GM19023 (cell line): ENCODE measurements around the gene SLC26A9.
"Not testable (repeated sequence)": the region's sequence is repeated elsewhere in the genome, so short reads cannot be mapped to it uniquely, and the experiment has no call there.

Experiments used
- ATAC-seq: cut with Tn5 transposase; IDR thresholded peaks from one replicate; pipeline ENCODE4 v1.9.1; 2021; ENCODE audit warnings: mild to moderate bottlenecking, moderate library complexity; ENCODE audit not compliant: unreplicated experiment

The SLC26A9 gene

DNA sequence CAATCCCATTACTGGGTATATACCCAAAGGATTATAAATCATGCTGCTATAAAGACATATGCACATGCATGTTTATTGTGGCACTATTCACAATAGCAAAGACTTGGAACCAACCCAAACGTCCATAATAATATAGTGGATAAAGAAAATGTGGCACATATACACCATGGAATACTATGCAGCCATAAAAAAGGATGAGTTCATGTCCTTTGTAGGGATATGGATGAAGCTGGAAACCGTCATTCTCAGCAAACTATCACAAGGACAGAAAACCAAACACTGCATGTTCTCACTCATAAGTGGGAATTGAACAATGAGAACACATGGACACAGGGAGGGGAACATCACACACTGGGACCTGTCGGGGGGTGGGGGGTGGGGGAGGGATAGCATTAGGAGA lies 38.2 kb downstream of the SLC26A9 start:
- ATAC-seq, result not testable (repeated sequence)

DNA sequence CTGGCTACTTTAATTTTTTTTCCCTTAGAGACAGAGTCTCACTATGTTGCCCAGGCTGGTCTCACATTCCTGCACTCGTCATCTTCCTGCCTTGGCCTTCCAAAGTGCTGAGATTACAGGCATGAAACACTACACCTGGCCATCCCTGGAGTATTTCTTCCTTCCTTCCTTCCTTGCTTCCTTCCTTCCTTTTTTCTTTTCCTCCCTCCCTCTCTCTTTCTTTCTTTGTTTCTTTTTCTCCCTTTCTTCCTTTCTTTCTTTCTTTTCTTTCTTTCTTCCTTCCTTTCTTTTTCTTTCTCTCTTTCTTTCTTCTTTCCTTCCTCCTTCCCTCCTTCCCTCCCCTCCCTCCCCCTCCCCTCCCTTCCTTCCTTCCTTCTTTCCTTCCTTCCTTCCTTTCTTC lies 46.9 kb downstream of the SLC26A9 start:
- no peak for ATAC-seq

DNA sequence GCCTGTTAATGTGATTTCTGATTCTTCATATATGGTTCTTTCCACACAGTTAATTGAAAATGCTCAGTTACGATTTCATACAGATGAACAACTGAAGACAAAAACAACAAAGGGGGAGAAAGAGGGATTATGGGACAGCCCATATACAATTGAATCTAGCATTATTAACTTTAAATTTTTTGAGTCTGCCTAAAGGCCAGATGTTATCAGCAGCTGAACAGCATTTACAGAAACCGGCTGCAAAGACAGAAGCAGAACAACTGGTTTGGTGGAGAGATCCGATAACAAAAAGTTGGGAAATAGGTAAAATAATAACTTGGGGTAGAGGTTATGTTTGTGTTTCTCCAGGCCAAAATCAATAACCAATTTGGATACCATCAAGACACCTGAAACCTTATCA lies 49.1 kb downstream of the SLC26A9 start:
- not testable (repeated sequence) for ATAC-seq

DNA sequence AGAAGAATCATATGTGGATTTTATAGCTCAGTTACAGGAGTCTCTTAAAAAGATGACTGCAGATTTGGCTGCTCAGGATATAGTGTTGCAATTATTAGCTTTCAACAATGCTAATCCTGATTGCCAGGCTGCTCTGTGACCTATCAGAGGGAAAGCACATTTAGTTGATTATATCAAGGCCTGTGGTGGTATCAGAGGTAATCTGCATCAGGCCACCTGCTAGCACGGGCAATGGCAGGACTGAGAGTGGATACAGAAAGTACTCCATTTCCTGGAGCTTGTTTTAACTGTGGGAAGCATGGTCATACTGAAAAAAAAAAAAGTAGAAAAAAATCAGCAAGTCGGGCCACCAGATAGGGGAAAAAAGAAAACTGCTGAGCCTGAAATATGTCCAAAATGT lies 51.1 kb downstream of the SLC26A9 start:
- ATAC-seq, result not testable (repeated sequence)

DNA sequence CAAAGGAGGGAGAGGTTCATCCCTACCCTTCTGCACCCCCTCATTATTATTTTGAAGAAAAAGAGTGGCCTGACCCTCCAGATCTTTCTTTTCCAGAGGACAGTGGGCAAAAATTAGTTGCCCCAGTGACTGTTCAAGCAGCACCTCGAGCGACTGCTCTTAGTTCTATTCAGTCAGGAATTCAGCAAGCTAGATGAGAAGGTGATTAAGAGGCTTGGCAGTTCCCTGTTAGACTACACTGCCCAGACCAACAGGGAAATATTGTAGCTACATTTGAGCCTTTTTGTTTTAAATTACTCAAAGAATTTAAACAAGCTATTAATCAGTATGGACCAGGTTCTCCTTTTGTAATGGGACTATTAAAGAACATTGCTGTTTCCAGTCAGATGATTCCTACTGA lies 51.8 kb downstream of the SLC26A9 start:
- not testable (repeated sequence) for ATAC-seq

DNA sequence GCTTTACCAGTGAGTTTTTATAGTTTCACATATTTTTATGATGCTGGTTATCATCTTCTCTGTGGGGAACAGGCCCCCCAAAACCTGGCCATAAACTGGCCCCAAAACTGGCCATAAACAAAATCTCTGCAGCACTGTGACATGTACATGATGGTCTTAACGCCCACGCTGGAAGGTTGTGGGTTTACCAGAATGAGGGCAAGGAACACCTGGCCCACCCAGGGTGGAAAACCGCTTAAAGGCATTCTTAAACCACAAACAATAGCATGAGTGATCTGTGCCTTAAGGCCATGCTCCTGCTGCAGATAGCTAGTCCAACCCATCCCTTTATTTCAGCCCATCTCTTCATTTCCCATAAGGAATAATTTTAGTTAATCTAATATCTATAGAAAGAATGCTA lies 52.6 kb downstream of the SLC26A9 start:
- ATAC-seq, result not testable (repeated sequence)

DNA sequence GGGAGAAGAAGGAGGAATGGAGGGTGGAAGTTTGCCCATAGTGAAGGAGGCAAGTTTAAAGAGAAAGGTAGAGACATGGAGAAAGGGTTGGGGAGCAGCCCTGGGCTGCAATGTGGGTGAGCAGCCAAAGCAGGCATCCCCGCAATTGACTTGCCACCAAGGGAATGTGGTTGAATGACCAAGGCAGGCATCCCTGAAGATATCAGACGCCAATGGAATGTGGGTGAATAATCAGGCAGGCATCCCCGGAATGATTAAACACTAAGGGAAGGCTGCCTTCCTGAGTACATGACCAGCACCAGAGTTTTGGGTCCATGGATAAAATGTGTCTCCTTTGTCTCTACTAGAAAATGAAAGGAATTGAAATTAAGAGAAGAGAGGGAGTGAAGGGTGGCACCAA lies 53.5 kb downstream of the SLC26A9 start:
- not testable (repeated sequence) for ATAC-seq

DNA sequence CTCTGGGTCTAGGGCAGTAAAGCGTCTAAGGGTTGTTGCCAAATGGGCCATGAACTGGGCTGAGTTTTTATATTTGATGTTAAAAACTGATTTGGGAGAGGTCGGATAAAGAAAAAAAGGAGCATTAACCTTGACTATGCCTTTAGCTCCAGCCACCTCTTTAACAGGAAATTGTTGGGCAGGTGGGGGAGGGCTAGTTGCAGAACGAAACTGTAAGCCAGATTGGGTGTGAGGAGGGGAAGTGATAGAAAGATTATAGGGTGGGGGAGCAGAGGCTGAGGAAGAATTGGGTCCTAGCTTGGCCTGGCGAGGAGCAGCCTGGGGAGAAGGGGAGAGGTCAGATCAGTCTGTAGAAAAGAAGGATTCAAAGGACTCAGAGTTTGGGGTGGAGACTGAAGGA lies 54.2 kb downstream of the SLC26A9 start:
- ATAC-seq, result not testable (repeated sequence)

DNA sequence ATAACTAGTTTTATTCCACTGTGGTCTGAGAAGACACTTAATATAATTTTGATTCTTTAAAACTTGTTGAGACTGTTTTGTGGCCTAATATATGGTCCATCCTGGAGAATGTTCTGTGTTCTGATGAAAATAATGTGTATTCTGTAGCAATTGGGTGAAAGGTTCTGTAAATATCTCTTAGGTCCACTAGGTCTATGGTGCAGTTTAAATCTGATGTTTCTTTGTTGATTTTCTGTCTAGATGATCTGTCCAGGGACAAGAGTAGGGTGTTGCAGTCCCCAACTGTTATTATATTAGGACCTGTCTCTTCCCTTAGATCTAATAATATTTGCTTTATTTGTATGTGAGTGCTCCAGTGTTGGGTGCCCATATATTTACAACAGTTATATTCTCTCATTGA lies 59.5 kb downstream of the SLC26A9 start:
- ATAC-seq, result no peak

DNA sequence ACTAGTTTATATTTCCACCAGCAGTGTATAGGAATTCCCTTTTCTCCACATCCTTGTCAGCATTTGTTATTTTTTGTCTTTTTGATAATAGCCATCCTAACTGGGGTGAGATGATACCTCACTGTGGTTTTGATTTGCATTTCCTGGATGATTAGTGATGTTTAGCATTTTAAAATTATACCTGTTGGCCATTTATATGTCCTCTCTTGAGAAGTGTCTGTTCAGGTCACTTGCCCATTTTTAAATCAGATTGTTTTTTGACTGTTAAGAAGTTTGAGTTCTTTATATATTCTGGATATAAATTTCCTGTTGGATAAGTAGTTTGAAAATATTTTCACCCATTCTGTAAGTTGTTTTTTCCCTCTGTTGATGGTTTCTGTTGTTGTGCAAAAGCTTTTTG lies 62.3 kb downstream of the SLC26A9 start:
- no peak for ATAC-seq

DNA sequence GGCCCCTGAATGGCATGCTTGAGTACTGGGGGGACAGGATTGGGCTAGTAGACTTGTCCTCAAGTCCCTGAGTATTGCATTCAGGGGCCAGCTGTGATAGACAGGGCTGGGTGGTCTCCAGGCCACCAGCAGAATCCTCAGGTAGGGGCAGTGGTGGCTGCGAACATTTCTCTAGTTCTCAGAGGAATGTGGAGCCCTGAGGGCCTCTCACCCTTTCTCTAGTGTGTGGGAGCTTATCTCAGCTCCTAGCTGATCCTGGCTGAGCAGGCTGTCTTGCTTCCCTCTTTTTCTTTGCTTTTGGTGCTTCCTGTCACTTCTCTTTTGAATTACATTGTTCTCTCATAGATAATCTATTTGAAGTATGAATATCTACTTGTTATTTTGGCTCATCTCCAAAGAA lies 63.3 kb downstream of the SLC26A9 start:
- ATAC-seq, result no peak

DNA sequence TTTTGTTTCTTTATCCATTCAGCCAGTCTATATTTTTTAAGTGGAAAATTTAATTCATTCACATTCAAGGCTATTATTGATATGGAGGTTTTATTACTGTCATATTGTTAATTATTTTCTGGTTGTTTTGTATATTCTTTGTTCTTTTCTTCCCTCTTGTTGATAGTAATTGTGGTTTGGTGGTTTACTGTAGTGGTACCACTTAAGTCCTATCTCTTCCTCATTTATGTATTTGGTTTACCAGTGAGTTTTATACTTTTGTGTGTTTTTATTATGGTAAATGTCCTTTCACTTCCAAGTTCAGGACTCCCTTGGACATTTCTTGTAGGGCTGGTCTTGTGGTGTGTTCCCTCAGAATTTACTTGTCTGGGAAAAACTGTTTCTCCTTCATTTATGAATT lies 65.2 kb downstream of the SLC26A9 start:
- ATAC-seq, result no peak

DNA sequence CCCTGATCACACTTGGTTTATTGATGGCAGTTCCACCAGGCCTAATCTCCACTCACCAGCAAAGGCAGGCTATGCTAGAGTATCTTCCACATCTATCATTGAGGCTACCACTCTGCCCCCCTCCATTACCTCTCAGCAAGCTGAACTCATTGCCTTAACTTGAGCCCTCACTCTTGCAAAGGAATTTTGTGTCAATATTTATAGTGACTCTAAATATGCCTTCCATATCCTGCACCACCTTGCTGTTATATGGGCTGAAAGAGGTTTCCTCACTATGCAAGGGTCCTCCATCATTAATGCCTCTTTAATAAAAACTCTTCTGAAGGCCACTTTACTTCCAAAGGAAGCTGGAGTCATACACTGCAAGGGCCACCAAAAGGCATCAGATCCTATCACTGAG lies 70.1 kb downstream of the SLC26A9 start:
- not testable (repeated sequence) for ATAC-seq

DNA sequence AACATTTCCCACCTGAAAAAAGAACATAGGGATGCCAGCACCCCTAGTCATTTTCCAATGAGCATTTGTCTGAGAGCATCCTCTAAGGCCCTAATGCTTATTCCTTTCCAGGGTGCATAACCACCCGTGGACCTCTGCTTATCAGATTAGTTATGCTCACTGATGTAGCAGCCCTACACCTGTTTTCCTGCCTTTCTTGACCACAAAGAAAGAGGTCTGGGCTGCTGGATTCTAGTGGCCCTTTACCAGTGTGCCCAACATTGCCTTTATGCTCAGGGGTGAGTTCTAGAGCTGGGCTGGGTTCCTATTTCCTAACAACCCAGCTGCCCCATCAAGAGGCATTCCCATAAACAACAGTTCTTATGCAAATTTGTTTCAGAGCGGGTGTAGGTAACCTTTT lies 73.0 kb downstream of the SLC26A9 start:
- no peak for ATAC-seq
